MV-4-11 (cell line): Measurements from ENCODE around the gene NLGN3.

Source experiments
- DNase-seq: peaks from one replicate; lab custom pipeline; 2025; lab: John Stamatoyannopoulos, UW

Gene NLGN3

GRCh38 chrX:71214152-71214551, 69.5 kb downstream of the NLGN3 start:
- DNase-seq: no peak

DNA sequence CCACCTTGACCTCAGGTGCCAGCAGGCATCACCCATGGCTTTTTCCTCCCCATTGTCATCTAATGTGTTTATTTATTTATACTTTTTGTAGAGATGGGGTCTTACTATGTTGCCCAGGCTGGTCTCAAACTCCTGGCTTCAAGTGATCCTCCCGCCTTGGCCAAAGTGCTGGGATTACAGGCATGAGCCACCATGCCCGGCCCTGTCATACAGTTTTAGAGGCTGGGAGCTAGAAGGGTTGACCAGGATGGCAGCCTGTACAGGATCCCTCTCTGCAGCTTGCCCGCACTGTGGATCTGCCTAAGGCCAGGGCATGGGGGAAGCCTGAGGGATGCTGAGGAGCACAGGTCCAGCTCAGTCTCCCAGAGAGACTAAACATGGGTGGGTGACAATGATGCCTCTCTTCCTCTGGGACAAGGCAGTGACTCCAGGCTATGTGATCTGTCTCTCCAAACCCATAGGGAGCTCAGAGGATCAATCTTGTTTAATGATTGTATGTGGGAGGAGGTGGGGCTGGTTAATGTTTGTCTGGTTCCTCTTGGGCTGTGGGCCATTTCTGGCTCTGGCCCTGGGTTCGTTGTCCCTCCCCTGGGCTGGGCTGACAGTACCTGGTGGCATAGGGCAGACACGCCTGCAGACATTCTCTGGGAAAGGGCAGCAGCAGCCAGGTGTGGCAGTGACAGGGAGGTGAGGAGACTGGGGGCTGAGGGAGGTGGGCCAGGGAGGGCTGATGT, 70.1 kb downstream of the NLGN3 start:
- DNase-seq: no peak

DNA sequence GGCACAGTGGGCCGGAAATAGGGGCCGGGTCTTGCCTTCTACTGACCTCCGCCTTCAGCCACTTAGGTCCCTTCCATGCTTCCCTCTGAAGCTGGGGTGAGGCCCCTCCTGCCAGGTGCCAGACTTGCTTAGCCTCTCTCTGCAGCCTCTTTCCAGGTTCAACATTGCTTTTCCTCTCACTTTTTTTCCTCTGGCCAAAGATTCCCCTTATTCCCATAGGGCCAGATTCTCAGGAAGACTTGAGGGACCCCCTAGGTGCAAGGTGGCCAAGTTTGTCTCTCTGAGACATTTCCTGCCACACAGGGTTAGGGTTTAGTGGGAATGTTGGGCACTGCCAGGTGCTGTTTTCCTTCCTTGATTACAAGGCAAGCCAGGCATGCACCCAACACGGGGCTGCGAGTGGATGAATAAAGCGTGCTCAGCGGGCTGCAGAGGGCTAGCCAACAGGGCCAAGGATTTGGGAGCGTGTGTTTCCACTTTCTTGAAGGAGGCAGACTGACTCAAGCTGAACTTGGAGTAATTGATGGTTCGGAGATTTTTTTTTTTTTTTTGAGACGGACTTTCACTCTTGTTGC, 70.8 kb downstream of the NLGN3 start:
- DNase-seq: no peak

DNA sequence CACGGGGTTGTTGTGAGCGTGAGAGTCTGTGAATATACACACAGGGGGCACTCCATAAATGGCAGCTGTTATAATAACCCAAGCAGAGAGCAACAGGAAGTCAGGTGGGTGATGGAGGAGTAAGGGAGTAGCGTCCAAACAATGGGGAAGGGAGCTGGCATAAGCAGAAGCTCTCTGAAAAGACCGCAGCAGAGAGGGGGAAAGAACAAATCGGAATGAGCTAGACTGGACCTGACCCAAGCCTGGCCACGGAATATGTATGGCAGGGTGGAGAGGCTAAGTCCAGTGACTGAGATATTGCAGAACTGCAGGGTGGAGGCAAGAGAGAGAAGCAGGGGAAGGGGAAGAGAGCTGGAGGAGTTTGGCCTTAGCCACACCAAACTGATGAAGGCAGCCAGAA, 71.8 kb downstream of the NLGN3 start:
- no peak for DNase-seq

DNA sequence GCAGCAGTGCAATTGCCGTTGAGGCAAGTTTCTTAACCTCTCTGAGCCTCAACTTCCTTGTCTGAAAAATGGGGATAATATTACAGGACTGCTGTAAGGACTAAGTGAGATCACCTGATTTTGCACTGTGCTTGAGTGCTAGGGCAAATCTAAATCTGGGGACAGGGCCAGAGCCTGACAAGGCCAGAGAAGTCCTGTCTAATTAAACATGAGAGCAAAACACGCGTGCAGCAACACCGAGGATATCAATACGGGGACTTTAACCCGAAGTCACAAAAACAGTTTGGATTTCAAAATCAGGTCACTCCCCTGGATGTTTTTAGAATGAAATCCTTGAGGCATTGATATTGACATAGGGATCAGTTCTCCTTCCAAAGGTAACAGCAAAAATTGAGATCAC, 72.7 kb downstream of the NLGN3 start:
- DNase-seq: no peak
